Measurements from ENCODE around the gene IGFLR1.

The IGFLR1 gene

DNA sequence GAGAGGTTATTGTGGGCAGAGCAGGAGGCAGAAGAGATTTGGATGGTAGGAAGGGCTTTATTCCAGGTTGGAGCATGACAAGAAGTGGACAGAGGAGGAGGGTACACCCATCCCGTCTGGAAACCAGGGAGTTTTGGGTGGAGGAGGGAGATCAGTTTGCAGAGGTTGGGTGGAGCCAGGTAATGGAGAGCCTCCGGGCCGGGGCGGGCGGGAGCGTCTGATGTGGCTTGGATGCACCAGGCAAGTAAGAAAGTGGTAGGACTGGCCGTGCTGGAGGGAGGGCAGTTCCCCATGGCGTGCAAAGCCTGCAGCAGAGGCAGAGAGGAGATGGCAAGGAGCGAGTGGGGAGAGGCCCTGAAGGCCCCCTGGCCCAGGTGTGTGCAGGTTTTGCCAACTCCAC is 10.9 kb downstream of the IGFLR1 start:
- TF ChIP-seq, protein P1, sequence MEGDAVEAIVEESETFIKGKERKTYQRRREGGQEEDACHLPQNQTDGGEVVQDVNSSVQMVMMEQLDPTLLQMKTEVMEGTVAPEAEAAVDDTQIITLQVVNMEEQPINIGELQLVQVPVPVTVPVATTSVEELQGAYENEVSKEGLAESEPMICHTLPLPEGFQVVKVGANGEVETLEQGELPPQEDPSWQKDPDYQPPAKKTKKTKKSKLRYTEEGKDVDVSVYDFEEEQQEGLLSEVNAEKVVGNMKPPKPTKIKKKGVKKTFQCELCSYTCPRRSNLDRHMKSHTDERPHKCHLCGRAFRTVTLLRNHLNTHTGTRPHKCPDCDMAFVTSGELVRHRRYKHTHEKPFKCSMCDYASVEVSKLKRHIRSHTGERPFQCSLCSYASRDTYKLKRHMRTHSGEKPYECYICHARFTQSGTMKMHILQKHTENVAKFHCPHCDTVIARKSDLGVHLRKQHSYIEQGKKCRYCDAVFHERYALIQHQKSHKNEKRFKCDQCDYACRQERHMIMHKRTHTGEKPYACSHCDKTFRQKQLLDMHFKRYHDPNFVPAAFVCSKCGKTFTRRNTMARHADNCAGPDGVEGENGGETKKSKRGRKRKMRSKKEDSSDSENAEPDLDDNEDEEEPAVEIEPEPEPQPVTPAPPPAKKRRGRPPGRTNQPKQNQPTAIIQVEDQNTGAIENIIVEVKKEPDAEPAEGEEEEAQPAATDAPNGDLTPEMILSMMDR (IDR thresholded peaks at IDR 0.05; ENCODE audit: control insufficient read depth, insufficient read depth, low read depth, low read length, missing control alignments): no peak
- no peak for DNase-seq (ENCODE audit: low read depth)
- no peak overlapping the region for H3K4me3 ChIP-seq (ENCODE audit: control insufficient read depth, low read depth, low read length)

DNA sequence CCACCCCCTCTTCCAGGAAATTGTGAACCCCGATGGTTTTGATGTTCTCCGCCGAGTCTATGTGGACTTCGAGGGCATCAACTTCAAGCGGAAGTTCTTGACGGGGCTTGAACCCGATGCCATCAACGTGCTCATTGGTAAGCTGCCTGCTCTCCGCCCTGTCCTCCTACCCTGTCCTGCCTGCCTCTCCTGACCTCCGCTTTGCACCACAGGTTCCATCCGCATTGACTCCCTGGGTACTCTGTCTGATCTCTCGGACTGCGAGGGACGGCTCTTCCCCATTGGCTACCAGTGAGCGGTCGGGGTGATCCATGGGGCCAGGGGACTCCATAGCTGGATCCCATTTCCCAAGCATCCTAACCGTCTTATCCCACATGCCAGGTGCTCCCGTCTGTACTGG is 11.9 kb downstream of the IGFLR1 start:
- TF ChIP-seq, protein P1 (IDR thresholded peaks at IDR 0.05; ENCODE audit: control insufficient read depth, insufficient read depth, low read depth, low read length, missing control alignments): no peak
- H3K4me3 ChIP-seq (ENCODE audit: control insufficient read depth, low read depth, low read length): no peak overlapping the region
- DNase-seq (ENCODE audit: low read depth): no peak

DNA sequence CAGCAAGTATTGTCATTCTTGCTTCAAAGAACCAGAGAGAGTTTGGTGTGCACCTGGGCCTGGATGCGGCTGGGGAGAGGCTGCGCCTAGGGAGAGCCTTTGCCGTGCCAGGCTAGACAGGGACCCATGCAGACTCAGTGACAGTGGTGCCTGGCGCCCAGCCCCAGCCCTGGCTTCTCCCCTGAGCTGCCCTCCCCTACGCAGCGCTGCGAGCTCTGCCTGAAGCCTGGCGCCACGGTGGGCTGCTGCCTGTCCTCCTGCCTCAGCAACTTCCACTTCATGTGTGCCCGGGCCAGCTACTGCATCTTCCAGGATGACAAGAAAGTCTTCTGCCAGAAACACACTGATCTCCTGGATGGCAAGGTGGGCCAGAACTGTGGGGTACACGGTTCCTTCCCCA is 12.5 kb downstream of the IGFLR1 start:
- H3K4me3 ChIP-seq (ENCODE audit: control insufficient read depth, low read depth, low read length): no peak overlapping the region
- no peak for DNase-seq (ENCODE audit: low read depth)
- TF ChIP-seq, protein P1 (IDR thresholded peaks at IDR 0.05; ENCODE audit: control insufficient read depth, insufficient read depth, low read depth, low read length, missing control alignments): no peak

DNA sequence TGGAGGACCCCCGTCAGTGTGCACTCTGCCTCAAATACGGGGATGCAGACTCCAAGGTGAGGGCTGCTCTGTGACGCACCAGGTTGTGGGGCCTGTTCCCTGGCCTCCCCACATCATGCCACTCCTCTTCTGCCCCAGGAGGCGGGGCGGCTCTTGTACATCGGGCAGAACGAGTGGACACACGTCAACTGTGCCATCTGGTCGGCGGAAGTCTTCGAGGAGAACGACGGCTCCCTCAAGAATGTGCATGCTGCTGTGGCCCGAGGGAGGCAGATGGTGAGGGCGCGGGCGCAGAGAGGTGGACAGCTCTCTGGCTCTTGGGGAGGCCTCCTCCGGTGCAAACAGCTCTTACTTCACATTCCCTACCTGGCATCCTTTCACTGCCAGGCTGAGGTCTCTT is 13.2 kb downstream of the IGFLR1 start:
- no peak for DNase-seq (ENCODE audit: low read depth)
- TF ChIP-seq, protein P1 (IDR thresholded peaks at IDR 0.05; ENCODE audit: control insufficient read depth, insufficient read depth, low read depth, low read length, missing control alignments): no peak
- H3K4me3 ChIP-seq (ENCODE audit: control insufficient read depth, low read depth, low read length): no peak overlapping the region

DNA sequence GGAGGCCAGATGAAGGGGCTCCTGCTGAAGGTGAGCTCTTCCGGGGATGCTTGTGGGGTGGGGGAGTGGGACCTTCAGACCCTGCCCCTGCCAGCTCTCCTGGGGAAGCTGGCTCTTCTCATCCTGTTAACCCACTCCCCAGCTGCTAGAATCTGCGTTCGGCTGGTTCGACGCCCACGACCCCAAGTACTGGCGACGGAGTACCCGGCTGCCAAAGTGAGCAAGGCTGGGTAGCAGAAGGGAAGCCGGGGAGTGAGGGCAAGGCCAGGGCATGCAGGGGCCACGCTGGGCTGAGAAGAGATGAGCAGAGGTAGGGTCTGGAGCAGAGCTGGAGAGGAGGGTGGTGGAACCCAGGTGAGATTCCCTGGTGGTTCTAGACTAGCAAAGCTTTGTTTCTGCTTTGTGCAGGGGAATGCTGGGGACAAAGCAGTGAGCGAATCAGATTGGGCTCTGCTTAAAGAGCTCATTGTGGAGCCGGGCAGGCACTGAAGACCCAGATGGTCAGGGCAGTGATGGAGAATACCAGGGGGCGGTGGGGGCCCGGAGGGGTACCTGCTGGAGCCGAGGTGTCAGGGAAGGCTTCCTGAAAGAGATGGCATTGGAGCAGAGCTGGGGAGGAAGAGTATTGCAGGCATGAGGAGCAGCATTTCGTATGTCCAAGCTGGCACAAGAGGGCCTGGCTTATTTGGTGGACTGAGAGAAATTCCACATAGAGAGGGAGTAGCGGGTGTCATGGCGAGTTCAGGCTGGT is 14.1 kb downstream of the IGFLR1 start:
- no peak overlapping the region for H3K4me3 ChIP-seq (ENCODE audit: control insufficient read depth, low read depth, low read length)
- TF ChIP-seq, protein P1 (IDR thresholded peaks at IDR 0.05; ENCODE audit: control insufficient read depth, insufficient read depth, low read depth, low read length, missing control alignments): no peak
- DNase-seq (ENCODE audit: low read depth): no peak

DNA sequence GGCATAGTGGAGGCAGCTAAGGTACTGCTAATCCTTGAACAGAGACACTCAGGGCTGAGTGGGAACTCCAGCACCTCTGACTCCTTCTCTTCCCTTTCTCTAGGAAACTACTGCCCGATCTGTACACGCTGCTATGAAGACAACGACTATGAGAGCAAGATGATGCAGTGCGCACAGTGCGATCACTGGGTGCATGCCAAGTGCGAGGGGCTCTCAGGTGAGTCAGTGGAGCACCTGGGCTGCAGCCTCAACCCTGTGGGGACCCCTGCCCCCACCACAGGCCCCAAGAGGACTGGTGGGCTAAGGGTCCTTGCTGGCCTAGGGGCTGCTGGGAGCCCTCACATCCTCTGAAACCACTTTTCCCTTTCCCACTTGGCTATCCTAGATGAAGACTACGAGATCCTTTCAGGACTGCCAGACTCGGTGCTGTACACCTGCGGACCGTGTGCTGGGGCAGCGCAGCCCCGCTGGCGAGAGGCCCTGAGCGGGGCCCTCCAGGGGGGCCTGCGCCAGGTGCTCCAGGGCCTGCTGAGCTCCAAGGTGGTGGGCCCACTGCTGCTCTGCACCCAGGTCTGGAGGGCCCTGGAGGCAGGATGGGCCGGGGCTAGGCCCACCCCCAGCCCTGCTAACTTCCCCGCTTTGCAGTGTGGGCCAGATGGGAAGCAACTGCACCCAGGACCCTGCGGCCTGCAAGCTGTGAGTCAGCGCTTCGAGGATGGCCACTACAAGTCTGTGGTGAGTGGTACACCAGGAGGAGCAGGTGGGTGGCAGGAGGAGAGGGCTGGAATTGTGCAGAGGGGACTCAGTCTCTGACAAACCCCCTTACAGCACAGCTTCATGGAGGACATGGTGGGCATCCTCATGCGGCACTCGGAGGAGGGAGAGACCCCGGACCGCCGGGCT is 14.9 kb downstream of the IGFLR1 start:
- TF ChIP-seq, protein P1 (IDR thresholded peaks at IDR 0.05; ENCODE audit: control insufficient read depth, insufficient read depth, low read depth, low read length, missing control alignments): no peak
- no peak for DNase-seq (ENCODE audit: low read depth)
- H3K4me3 ChIP-seq (ENCODE audit: control insufficient read depth, low read depth, low read length): no peak overlapping the region
